Measurements from ENCODE around the gene ASPHD2.

Gene ASPHD2

GRCh38 chr22:26480611-26480932 lies 51.5 kb downstream of the ASPHD2 start:
- Mint-ChIP-seq H3K27ac (no peak overlapping the region), H3K4me3 (peak overlapping the region; percentile 4), H3K27me3 (no peaks in the 10 kb centered on the region), H3K36me3 (peaks cover 37% of the 10 kb centered on the region), H3K4me1 (peaks cover 76% of the 10 kb centered on the region), H3K9me3 (no peaks in the 10 kb centered on the region)
- DNase-seq = no peak
- CTCF ChIA-PET = interaction anchor here (1.5 kb wide), 1 partner anchor 22 kb away, joined by 10 read pairs; no protein-coding TSS in a partner anchor

GRCh38 chr22:26481112-26481693 lies 52.1 kb downstream of the ASPHD2 start:
- H3K4me3 Mint-ChIP-seq = no peak overlapping the region
- DNase-seq = no peak
- CTCF ChIA-PET = interaction anchor here (0.9 to 1.5 kb wide), 3 partner anchors 20 to 198 kb away, joined by 3 to 10 read pairs (median 10); no protein-coding TSS in a partner anchor
- H3K36me3 Mint-ChIP-seq = peaks cover 37% of the 10 kb centered on the region
- no peak overlapping the region for H3K27ac Mint-ChIP-seq
- peaks cover 82% of the 10 kb centered on the region for H3K4me1 Mint-ChIP-seq
- H3K9me3 Mint-ChIP-seq = no peaks in the 10 kb centered on the region
- no peaks in the 10 kb centered on the region for H3K27me3 Mint-ChIP-seq

- CTCF ChIA-PET = interaction anchor here (0.9 to 2.1 kb wide), 5 partner anchors 20 to 197 kb away, joined by 3 to 10 read pairs (median 6); no protein-coding TSS in a partner anchor
- Mint-ChIP-seq H3K36me3 (peaks cover 35% of the 10 kb centered on the region), H3K4me1 (peaks cover 82% of the 10 kb centered on the region), H3K27me3 (no peaks in the 10 kb centered on the region), H3K27ac (no peak overlapping the region), H3K4me3 (peak overlapping the region; percentile 92), H3K9me3 (no peaks in the 10 kb centered on the region)
- DNase-seq = no peak
Observed at GRCh38 chr22:26481694-26482093, 52.6 kb downstream of the ASPHD2 start.

DNA sequence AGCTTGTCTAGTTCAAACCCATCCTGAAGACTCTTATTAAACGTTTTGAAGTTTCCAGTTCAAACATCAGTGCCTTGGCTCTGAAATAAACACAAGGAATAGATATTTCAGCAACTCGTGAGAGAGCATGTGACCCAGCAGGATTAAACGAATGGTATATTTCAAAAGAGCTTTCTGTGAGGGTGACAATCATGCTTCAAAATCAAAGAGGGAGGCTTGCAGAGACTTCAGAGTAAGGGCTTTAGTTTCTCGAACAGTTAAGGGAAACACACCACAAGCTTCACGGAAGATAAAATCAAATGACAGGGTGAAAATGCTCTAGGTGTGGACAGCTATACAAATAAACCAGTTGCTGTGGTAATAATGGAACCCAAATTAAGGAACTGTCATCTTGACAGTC lies 53.1 kb downstream of the ASPHD2 start:
- DNase-seq = no peak
- H3K4me3 Mint-ChIP-seq = peak overlapping the region; percentile 92
- H3K9me3 Mint-ChIP-seq = no peaks in the 10 kb centered on the region
- peaks cover 79% of the 10 kb centered on the region for H3K4me1 Mint-ChIP-seq
- CTCF ChIA-PET = interaction anchor here (0.9 to 2.1 kb wide), 4 partner anchors 21 to 197 kb away, joined by 3 to 10 read pairs (median 5); no protein-coding TSS in a partner anchor
- peak overlapping the region; percentile 69 for H3K27ac Mint-ChIP-seq
- H3K27me3 Mint-ChIP-seq = no peaks in the 10 kb centered on the region
- peaks cover 33% of the 10 kb centered on the region for H3K36me3 Mint-ChIP-seq

DNA sequence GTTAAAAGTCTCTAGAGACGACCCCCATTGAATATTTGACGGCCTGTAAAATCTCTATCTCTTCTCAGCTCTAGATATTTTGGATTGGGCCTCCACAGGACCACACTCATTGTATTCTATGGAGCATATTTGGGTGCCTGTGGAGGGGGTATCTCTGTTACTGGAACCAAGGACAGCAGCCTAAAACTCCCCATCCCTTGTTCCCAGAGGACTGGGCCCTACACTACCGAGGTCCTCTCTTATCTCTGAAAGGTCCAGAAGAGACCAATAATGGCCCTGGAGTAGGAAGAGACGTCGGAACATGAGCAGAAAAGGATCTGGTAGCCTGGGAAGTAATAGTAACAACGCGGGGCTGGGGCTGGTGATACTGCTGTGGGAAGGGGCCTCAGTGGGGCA lies 54.0 kb downstream of the ASPHD2 start:
- CTCF ChIA-PET = interaction anchor here (0.9 to 2.1 kb wide), 7 partner anchors 17 to 196 kb away, joined by 3 to 6 read pairs (median 4); no protein-coding TSS in a partner anchor

DNA sequence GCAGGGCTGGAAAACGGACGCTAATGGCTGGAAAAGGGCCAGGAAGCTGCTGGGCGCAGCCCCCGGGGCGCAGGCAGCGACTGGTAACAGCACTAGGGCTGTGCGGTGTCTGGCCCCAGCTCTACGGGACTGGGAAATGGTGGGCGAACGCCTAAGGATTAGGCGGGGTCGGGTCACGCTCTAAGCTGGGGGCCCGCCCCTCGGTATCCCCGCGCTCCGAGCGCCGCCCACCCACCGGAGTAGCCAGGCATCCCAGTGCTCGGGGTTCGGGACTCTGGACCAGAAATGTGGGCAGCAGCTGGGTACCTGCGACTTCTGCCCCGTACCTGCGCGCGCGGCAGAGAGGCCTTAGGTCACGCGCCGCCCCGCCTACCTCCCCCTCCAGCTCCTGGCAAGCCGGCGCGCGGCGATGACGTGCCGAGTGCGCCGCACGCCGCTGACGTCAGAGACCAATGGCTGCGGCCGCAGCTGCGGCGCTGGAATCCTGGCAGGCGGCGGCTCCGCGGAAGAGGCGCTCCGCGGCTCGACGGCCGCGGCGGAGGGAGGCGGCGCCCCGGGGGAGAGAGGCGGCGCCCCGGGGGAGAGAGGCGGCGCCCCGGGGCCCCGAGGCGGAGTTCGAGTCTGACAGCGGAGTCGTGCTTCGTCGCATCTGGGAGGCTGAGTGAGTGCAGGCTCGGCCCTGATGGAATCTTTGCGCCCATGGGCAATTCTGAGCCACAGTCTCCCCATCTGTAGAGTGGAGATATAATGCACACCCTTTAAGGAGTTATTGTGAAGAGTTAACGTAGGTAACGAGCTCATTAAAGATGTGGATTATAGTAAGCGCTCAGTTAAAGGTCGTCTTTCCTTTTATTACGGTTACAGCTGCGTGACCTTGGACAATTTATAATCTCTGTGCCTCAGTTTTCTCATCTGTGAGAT lies 54.6 kb downstream of the ASPHD2 start, which contains the start of the genes HPS4 and SRRD:
Gene HPS4 (minus strand): TSS at position 345 of the 921 bp plus-strand sequence. CDS start 2,021 bp downstream, outside the sequence.
Gene SRRD (plus strand): TSS at position 439 of the 921 bp plus-strand sequence. CDS start 14 bp downstream, at position 453.
- H3K9me3 Mint-ChIP-seq = no peaks in the 10 kb centered on the region
- H3K4me3 Mint-ChIP-seq = peak within 1 kb of the TSS; percentile 92
- no peaks in the 10 kb centered on the region for H3K27me3 Mint-ChIP-seq
- H3K36me3 Mint-ChIP-seq = peaks cover 34% of the 10 kb centered on the region
- DNase-seq = peak; percentile 93
- peak within 1 kb of the TSS; percentile 89 for H3K27ac Mint-ChIP-seq
- peaks cover 70% of the 10 kb centered on the region for H3K4me1 Mint-ChIP-seq
- CTCF ChIA-PET = interaction anchor here (0.9 to 2.1 kb wide), 8 partner anchors 11 to 195 kb away, joined by 3 to 12 read pairs (median 4); no protein-coding TSS in a partner anchor

More for the DNA sequence above, 54.0 kb downstream of the ASPHD2 start:
- Mint-ChIP-seq H3K9me3 (no peaks in the 10 kb centered on the region), H3K4me1 (peaks cover 71% of the 10 kb centered on the region), H3K36me3 (peaks cover 30% of the 10 kb centered on the region), H3K27me3 (no peaks in the 10 kb centered on the region), H3K4me3 (peak overlapping the region; percentile 92), H3K27ac (peak overlapping the region; percentile 89)
- no peak for DNase-seq

GRCh38 chr22:26484360-26484706 lies 55.3 kb downstream of the ASPHD2 start:
- H3K27ac Mint-ChIP-seq = peak overlapping the region; percentile 89
- no peak for DNase-seq
- peaks cover 64% of the 10 kb centered on the region for H3K4me1 Mint-ChIP-seq
- peak overlapping the region; percentile 92 for H3K4me3 Mint-ChIP-seq
- CTCF ChIA-PET = interaction anchor here (0.9 to 1.8 kb wide), 5 partner anchors 10 to 188 kb away, joined by 3 to 12 read pairs (median 4); no protein-coding TSS in a partner anchor
- H3K9me3 Mint-ChIP-seq = no peaks in the 10 kb centered on the region
- H3K27me3 Mint-ChIP-seq = no peaks in the 10 kb centered on the region
- H3K36me3 Mint-ChIP-seq = peaks cover 33% of the 10 kb centered on the region

- Mint-ChIP-seq H3K4me3 (peak overlapping the region; percentile 36), H3K27ac (peak overlapping the region; percentile 75), H3K4me1 (peaks cover 57% of the 10 kb centered on the region), H3K27me3 (no peaks in the 10 kb centered on the region), H3K9me3 (no peaks in the 10 kb centered on the region), H3K36me3 (peaks cover 32% of the 10 kb centered on the region)
- CTCF ChIA-PET = interaction anchor here (0.6 to 1.8 kb wide), 2 partner anchors 18 to 70 kb away, joined by 3 to 12 read pairs; no protein-coding TSS in a partner anchor
- DNase-seq = no peak
Observed at GRCh38 chr22:26485013-26485412, 56.0 kb downstream of the ASPHD2 start.

GRCh38 chr22:26485806-26486390 lies 56.8 kb downstream of the ASPHD2 start:
- Mint-ChIP-seq H3K27ac (peak overlapping the region; percentile 75), H3K36me3 (peaks cover 35% of the 10 kb centered on the region), H3K4me1 (peaks cover 50% of the 10 kb centered on the region), H3K9me3 (no peaks in the 10 kb centered on the region), H3K27me3 (no peaks in the 10 kb centered on the region), H3K4me3 (no peak overlapping the region)
- CTCF ChIA-PET = interaction anchor here (0.6 to 1.8 kb wide), 3 partner anchors 17 to 158 kb away, joined by 3 to 12 read pairs (median 4); no protein-coding TSS in a partner anchor
- no peak for DNase-seq

GRCh38 chr22:26486394-26486793 lies 57.3 kb downstream of the ASPHD2 start:
- no peak for DNase-seq
- Mint-ChIP-seq H3K4me3 (no peak overlapping the region), H3K27ac (peak overlapping the region; percentile 73), H3K36me3 (peaks cover 34% of the 10 kb centered on the region), H3K27me3 (no peaks in the 10 kb centered on the region), H3K4me1 (peaks cover 45% of the 10 kb centered on the region), H3K9me3 (no peaks in the 10 kb centered on the region)
- CTCF ChIA-PET = interaction anchor here (0.7 to 1.0 kb wide), 2 partner anchors 15 to 157 kb away, joined by 4 read pairs; no protein-coding TSS in a partner anchor

DNA sequence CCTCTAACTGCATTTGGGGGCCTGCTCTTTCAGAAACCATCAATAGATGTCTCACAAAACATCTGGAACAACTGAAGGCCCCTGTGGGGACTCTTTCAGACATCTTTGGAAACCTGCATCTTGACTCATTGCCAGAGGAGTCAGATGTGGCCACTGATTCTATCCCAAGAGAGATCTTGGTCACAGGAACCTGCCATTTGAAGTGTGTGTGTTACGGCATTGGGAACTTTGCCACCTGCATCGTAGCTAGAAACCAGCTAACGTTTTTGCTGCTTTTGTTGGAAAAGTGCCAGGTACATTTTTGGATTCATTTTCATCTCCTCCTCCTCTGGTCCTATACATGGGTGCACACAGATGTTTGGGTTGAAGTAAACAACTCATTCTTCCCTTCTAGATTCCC lies 58.9 kb downstream of the ASPHD2 start:
- Mint-ChIP-seq H3K4me1 (peaks cover 29% of the 10 kb centered on the region), H3K36me3 (peaks cover 34% of the 10 kb centered on the region), H3K9me3 (no peaks in the 10 kb centered on the region), H3K27ac (no peak overlapping the region), H3K4me3 (no peak overlapping the region), H3K27me3 (no peaks in the 10 kb centered on the region)
- no peak for DNase-seq
- CTCF ChIA-PET = no interaction called here

DNA sequence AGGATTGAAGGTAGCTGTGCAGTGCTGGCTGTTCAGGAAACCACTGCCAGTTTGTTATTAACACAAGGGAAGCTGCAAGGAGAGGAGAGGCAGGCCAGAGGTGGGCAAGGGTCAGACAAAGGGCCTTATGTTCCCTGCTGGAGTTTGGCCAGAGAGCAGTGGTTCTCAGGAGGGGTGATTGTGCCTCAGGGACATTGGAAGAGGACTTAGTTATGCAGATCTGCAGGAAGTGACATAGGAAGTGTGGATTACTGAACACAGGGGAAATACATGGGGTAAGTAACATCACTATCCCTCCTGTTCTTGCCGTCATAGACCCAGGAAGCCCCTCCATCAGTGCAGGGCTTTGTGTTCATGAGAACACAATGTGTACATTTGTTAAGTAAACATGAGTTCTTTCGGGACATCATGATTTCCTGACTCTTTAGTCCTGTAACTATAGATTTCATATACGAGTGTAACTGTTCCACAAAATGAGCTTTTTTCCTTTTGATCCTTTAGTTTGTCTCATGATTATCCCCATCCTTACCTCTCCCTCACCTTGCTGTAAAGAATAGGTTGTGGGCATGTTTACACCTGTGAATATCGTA lies 60.5 kb downstream of the ASPHD2 start:
- CTCF ChIA-PET = interaction anchor here (2.5 kb wide), 1 partner anchor 12 kb away, joined by 10 read pairs; no protein-coding TSS in a partner anchor
- Mint-ChIP-seq H3K36me3 (peaks cover 48% of the 10 kb centered on the region), H3K4me1 (peaks cover 29% of the 10 kb centered on the region), H3K27ac (no peak overlapping the region), H3K27me3 (no peaks in the 10 kb centered on the region), H3K9me3 (no peaks in the 10 kb centered on the region), H3K4me3 (no peak overlapping the region)
- no peak for DNase-seq

- H3K27ac Mint-ChIP-seq = no peak overlapping the region
- peaks cover 12% of the 10 kb centered on the region for H3K4me1 Mint-ChIP-seq
- H3K36me3 Mint-ChIP-seq = peaks cover 61% of the 10 kb centered on the region
- no peaks in the 10 kb centered on the region for H3K27me3 Mint-ChIP-seq
- DNase-seq = no peak
- CTCF ChIA-PET = interaction anchor here (0.9 to 1.1 kb wide), 2 partner anchors 10 to 127 kb away, joined by 3 read pairs; no protein-coding TSS in a partner anchor
- H3K4me3 Mint-ChIP-seq = no peak overlapping the region
- no peaks in the 10 kb centered on the region for H3K9me3 Mint-ChIP-seq
Observed at GRCh38 chr22:26492220-26492619, 63.2 kb downstream of the ASPHD2 start.

Measured in activated naive CD4-positive, alpha-beta T cell treated with anti-CD3 and anti-CD28 coated beads, Interleukin-2, amount 10 ng/mL, durations not matched to agents 7 days and 5 days (primary cell).